CD4-positive, alpha-beta T cell treated with Interleukin-17A for 4 hours (primary cell): ENCODE measurements around the gene ANTXR2.
"Not testable (repeated sequence)": the region's sequence is repeated elsewhere in the genome, so short reads cannot be mapped to it uniquely, and the experiment has no call there.

ENCODE experiments used
- DNase-seq: peaks from one replicate; pipeline ENCODE4 v3.0.0-alpha.2; 2020; ENCODE audit warnings: mixed read lengths

Gene ANTXR2

DNA sequence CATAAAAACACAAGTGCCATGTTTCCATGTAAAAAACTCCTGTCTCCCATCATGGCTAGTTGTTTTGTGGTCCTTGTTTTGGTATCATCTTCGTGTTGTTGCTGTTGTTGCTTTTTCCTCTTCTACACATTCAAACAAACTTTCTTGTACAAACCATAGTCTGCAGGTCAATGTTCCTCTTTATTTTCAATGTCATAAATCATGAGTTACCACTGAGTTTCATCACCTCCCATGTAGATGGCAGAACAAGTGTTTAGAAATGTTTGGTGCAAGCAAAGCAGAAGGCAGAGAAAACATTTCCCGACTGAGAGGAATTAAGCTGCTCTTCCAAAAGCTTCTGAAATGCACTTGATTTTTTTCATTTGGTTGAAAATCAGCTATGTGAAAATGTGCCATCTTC lies 166.0 kb downstream of the ANTXR2 start:
- no peak for DNase-seq

DNA sequence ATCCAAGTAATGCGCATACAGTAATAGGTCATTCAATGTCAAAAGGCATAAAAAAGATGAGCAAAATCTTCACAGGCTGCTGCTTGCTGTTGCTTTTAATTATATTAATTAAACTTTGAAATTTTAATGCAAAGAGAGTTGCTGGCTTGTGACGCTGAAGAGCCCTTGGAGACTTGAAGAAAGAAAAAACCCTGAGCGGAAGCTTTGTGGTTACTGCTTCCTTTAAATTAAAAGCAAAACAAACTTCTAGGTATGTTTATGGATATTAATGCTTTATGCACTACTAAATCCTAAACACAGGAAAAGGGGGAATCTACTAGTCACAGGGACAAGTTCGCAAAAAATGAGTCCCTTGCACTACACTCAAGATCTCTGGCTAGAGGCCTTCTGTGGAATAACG lies 166.7 kb downstream of the ANTXR2 start:
- no peak for DNase-seq

DNA sequence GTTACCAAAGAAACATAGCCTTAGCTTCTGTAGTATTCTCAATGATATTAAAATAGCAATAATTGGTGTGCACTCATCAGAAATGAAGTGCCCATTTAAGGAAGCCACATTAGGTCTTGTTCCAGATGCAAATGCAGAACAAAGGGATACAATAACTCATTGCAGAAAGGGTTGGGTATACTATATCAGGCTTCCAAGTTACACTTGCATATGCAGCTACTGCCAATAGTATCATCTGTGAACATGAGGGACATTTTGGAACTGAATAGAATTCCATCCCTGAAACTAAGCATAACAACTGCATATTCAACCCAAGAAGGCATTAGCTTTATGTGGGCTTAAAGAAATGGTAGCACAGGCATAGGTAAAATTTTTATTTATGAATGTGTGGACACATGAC lies 167.8 kb downstream of the ANTXR2 start:
- DNase-seq = no peak

DNA sequence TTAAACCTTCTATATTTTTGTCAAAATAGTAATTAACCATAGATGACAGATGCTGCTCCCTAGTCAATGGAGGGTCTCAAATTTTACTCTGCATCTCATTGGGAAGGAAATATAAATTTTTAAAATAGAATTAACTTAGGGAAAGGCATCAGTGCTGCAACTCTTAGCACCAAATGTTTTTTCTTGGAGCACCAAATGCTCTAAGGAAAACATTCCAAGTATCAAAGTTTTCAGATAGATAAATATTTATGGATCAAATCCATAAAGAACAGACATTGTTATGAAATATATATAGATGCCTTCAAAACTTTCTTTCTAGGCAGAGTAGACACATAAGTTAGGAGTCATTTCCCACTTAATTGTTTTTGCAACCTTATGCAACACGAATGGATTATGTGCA lies 168.7 kb downstream of the ANTXR2 start:
- no peak for DNase-seq

DNA sequence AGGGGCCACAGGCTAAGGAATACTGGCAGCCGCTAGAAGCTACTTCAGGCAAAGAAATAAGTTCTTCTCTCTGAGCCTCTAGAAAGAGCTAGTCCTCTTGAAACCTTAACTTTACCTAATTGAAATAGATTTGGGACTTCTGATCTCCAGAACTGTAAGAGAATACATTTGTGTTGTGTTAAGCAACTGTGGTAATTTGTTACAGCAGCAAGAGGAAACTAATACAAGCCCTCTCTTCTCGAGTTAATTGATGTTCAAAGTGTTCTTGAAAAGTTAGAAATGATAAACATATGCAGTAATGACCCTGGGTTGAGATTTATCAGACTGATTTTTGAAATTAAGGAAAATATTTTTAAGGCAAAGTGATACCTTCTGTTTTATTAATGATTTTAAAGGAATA lies 172.8 kb downstream of the ANTXR2 start:
- DNase-seq = no peak

DNA sequence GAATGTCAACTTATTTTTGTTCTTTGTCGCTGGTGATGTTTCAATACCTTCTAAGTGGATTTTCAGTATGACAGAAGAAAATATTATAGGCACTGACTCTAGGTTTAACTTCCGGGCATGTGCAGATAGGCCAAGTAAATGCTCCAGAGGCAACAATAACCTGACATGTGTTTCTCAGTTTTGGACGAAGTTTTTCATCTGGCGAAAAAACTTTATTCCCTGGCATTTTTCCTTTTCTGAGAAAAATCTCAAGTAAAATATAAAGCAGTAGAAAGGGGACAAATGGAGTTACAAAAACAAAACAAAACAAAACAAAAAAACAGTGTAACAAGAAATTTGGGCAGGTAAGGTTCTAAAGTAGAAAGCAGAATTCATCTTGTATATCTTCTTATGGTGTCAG lies 173.5 kb downstream of the ANTXR2 start:
- no peak for DNase-seq

DNA sequence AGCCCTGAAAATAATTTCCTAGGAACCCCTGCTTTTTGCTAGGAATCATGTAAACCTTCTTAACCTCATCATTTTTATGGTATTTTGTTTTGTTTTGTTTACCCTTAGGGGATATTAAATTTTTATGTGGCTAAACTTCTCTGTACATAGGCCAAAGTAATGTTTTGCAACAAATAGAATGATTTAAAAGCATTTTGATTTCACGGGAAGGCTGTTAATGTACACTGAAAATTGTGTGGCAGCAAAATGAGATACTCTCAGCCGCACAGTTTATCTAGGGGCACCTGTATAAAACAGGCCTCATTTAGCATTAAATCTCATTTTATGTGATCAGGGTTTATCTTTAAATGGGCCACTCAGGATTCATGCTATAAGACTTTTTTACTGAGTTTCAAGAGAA lies 175.0 kb downstream of the ANTXR2 start:
- DNase-seq = no peak

DNA sequence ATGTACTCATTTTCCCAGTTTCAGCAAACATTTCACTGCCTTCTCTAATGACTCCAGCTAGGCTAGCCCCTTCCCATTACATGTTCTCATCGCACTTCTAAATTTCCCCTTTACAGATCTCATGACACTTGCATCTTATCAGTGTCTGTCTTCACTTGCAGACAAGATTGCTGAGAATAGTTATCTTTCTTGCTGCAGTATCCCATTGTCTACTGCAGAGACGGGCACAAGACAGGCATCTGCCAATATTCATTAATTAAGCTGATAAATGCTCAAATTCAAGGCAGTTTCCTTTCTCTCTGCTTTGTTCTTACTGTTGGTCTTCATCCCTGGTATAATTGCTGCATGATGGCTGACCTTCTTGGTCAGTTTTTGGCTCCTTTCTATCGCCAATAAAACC lies 175.9 kb downstream of the ANTXR2 start:
- DNase-seq = no peak

DNA sequence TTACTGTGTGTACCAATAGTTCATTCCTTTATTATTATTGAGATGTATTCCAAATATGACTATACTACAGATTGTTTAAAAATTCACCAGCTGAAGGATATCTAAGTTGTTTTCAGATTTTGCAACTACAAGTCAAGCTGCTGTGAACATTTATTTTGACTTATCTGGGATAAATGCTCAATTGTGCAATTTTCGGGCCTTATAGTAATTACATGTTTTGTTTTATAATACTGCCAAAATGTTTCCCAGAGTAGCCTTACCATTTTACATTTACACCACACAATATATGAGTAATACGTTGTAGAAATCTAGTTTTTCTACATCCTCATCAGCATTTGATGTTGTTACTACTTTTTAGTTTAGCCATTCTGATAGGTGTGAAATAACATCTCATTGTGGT lies 179.6 kb downstream of the ANTXR2 start:
- DNase-seq = no peak

DNA sequence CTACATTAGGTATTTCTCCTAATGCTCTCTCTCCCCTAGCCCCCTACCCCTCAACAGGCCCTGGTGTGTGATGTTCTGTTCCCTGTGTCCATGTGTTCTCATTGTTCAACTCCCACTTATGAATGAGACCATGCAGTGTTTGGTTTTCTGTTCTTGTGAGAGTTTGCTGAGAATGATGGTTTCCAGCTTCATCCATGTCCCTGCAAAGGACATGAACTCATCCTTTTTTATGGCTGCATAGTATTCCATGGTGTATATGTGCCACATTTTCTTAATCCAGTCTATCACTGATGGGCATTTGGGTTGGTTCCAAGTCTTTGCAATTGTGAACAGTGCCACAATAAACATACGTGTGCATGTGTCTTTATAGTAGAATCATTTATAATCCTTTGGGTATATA lies 184.0 kb downstream of the ANTXR2 start:
- not testable (repeated sequence) for DNase-seq

DNA sequence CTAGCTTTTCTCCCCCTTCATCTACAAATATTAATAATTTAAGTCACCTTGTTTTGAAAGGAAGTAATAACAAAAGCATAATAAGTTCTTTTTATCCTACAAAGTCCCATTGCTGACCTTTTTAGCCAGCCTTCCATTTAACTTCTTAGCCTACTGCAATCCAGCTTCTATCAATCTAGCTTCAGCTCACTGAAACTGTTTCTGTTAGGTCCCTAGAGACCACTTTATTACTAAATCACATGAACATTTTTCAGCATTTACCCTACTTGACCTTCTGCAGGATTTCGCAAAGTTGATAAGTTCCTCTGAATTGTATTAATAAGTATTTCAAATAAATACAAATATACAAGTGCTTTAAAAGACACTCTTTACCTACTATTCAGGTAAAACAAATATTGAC lies 186.5 kb downstream of the ANTXR2 start:
- DNase-seq = no peak

DNA sequence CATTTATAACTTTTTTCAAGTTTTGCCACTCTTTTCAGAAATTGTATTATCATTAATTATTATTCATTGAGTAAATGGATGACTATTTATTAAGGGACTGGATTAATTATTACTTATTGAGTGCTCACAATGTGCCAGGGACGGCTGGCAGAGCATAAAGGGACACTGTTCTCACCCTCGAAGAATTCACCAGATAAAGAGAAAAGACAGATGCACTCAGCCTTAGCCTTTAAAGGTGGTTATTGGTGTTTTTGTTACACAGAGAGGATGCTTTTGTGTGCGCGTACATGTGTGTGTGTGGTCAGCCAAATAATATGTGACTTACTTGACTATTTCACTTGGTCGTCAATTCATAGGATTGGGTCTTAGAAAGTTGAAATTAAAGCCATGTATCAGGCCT lies 187.0 kb downstream of the ANTXR2 start:
- DNase-seq = no peak

DNA sequence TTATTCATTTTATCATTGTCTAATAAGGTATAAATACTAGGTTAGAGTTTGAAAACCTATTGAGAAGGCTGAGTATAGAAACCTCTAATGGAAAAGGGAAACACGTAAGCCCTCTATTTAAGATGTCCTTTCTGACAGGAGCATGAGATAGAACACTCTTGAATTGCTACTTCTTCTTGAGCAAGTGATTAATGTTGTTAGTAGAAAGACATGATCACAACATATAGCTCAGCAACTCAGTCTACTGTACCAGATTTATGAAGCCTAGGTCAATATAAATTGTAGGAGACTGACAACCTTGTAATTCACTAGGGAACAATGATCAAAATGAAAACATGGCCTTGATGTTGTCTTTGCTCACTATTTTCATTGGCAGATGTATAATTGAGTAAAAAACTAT lies 189.7 kb downstream of the ANTXR2 start:
- DNase-seq = no peak

DNA sequence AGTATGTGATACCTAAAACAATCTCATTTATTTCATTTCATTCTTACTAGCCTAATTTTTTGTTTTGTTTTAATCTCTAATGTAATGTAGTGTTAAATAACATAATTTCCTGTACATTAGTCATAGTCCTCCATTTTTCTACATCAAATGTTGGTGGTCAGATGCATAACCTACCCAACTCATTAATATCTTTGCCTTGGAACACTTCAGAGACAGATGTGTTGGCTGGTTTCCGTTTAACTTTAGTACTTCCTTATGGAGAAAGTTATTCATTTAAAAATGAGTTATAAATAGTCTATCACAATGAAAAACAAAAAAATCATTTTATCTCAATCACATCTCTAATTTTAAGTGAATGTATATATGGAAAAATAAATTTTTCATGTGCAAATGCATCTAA lies 190.2 kb downstream of the ANTXR2 start:
- no peak for DNase-seq

DNA sequence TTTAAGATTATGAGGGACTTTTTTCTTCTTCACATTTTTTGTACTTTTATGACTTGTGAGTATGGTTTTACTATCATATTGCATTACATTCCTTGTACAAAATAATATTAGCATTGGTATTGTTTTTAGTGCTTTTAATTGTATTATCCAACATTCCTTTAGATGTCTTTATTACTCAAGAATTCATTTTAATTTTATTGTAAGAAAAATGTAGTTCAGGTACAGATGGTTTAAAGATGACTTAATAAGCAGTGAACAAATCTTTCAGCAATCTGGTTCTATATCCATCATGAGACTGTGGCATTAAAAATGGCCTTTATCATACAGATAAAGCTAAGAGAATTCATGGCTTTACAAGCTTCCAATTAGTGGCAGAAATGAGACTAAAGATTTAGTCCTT lies 191.6 kb downstream of the ANTXR2 start:
- no peak for DNase-seq

DNA sequence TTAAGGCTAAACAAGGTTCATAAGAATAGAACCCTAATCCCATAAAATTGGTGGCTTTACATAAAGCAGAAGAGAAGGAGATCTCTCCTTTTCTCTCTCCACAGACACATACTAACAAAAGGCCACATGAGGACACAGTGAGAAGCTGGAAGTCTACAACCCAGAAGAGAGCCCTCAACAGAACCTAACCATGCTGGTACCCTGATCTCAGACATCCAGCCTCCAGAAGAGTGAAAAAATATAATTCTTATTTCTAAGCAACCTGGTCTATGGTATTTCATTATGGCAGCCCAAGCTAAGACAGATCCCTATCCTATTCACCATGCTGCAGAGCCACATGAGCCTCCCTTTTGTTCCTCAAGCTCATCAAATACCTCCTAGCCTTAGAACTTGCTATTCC lies 195.5 kb downstream of the ANTXR2 start:
- DNase-seq = no peak

DNA sequence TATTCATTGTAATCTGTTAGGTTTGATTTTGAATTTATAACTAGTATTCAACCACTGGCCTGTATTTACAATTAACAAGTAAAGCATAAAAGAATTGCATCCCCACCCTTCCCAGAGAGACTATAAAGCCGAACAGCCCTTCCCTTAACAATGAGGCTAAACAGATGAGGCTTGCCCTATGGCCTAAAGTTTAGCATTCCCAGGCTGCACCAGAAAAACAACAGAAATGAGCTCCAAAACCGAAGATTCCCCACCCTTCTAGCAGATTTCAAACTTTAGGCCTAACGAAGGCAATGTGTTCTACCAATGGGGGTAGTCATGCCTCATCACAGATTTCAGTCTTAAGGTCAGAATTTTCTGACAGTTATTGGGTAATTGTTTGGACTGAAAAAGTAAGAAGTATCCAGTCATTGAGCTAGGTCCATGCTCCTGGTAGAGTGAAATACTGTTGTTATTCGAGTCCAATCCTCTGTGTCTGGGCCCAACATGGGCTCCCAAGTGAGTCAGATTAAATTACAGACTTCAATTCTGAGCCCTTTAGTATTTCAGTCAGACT lies 197.6 kb downstream of the ANTXR2 start:
- DNase-seq = no peak

DNA sequence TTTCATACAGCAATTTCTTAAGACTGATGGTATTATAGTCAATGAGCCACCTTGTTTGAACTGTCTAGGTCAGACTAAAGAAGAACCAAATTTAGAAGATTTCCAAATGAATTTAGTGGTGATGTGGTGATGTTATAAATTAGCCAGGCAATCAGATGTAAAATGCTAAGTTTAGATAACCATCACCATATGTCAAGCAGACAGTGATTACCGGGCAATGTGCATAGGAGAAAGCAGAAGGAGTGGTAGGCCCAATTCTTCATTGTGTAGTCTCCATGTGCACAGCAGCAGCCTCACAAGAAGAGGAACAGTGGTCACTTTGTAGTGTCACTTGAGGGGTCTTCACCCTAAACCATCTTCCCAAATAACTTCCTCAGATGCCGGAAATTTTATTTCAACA lies 198.8 kb downstream of the ANTXR2 start:
- no peak for DNase-seq

DNA sequence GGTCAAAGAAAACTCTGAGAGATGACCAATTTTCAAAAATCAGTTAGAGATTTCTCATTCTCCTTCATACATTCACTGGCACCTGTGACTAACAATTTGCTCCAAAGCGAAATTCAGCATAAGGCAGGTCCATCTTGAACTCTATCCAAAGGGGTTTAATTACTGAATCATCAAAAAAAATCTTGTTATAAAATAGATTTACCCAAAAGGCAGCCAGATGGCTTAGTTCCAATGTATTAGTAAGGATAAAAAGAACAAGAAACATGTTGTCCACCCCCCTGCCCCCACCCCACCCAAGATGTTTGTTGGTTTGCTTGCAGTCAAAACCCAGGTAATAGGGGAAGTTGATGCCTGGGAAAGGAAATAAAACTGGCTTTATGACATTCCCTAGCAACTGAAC lies 200.3 kb downstream of the ANTXR2 start:
- no peak for DNase-seq

DNA sequence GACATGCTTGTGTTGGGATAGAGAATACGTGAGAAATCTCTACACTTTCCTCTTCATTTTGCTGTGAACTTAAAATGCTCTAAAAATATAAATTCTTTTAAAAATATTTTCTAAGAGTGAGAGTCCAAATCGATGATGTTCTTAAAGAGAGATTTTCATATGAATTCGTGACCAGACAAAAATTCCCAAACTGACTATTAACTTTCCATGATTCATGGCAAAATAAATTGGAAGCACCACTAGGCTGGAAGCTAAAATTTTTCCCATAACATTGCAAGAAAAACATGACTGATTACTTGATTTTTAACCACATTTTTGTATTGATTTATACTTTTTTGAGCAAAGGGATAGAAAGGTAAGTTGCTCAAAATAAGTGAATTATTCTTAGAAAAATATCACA lies 201.1 kb downstream of the ANTXR2 start:
- no peak for DNase-seq

DNA sequence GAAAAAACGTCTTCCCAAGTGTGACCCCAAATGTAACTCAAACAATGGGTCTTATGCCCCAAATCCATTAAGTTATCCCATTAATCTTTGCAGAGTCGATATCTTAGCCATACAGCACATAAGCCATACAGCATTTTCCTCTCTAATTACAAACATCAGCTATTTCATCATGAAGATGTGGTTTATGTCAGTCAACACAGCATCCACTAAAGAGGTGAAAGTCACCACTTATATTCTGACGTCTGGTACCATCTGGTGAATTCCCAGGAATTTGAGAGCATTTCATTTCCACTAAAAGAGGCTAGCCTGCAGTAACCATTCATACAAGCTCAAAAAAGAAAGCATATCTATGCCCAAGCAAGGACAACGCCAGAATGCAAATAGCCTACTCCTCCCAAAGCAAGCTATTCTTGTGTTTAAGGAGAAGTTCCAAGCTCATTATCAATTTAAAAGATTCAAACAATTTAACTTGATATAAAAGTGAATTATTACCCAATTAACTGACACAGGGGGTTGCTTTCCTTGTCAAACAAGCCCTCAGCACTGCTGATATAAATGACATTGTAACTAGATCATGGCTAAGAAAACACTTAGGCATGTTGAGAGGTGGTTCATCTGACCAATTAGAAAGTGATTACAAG lies 203.3 kb downstream of the ANTXR2 start:
- no peak for DNase-seq

DNA sequence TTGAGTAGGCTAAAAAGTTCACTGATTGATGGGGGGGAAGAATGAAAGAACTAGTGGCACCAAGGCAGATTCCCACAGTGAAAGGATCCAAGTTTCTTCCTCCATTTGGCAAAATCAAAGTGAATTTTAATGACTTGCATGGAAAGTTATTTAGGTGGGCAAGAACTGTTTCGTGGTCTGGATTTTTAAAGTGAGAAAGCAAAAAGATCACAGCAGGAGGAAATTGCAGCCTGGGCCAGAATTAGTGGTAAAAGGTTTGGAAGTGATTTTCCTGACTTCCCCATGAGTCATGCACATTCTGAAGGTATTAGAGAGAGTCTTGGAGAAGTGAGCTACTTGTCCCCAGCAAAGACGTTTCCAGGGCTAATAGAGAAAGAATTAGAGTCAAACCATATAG lies 207.8 kb downstream of the ANTXR2 start:
- no peak for DNase-seq

DNA sequence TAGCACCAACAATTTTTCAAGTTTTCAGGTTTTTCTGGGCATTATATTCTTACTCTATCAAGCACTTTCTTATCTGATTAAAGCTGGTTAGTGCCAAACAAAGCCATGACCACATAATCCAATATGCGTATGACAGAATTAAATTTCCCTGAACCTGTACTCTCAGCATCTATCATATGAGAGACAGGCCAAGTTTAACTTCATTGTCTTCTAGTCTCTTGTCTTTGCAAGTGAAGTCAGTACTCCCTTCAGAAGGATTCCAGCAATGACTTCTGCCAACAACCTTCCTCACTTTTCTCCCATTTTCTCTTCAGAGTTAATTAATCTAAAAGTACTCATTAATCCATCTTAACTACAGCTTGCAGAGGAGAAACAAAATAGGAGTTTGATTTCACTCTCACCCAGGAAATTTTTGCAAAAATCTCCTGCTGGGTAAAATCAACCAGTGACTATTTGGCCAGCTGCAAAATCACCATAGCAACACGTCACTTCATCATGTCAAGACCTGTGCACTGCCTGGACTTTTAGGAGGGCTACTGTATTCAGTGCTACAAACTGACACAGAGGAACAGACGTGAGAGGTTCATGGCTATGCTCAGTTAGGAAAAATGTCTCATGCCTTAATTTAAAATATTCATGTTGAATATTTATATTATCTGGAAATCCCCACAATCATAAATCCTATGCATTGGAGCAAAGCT lies 208.4 kb downstream of the ANTXR2 start:
- no peak for DNase-seq

DNA sequence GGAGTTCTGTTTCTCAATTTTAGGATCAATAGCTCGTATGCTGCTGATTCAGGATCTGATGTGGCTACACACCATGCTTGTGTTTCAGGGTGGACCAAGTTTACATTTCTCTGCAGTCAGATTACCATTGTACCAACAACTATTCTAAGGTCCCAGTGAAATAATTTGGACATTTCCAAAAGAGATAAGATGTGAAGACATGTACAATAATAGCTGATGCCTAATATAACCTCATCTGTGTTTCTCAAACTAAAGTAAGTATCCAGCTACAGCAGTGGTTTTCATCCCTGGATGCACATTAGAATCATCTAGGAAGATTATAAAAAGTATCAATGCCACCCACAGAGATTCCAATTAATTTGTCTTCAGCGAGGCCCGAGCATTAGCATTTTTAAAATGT lies 209.7 kb downstream of the ANTXR2 start:
- no peak for DNase-seq

DNA sequence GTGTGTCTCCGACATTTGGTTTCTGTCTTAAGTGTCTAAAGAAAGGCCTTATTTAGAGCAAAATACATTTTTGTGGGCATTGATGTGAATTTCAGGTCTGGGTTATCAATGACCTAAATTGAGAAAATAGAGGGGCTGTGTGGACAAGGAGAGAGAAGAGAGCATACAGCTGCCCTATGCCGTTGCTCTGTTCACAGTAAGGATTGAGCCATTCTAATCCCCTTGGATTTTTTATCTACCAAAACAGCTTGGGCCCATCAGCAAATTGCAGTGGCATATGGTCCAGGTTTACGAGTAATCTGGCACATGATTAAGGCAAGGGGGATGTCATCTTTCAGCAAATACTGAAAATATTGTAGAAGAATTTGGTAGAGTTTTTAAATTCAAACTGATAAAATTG lies 210.2 kb downstream of the ANTXR2 start:
- DNase-seq = no peak
